Subcutaneous adipose tissue (tissue), 4 donors: ENCODE results near the gene ZFP36L2. TPM values are rescaled to one million over a fixed set of nuclear protein-coding genes. Genes with fewer than 3 reads are reported as not detected.

Experiments
- total RNA-seq, 4 donors: library from RNA; depleted of rRNA; stranded (reverse); fragments of >200 nt; gene quantifications; one replicate each; pipeline ENCODE4 v1.1.0, GENCODE V29; 2016
- TF ChIP-seq, protein P1 (sequence below): fragments of 450-650 bp; IDR thresholded peaks from one replicate; pipeline ENCODE4 v1.5.1; 2016; ENCODE audit warnings: low read depth, mild to moderate bottlenecking, control low read depth, antibody characterized with exemption, moderate library complexity

Gene ZFP36L2
- total RNA-seq, 4 donors from 2014 or later = 124 to 232 (median 141) TPM

DNA sequence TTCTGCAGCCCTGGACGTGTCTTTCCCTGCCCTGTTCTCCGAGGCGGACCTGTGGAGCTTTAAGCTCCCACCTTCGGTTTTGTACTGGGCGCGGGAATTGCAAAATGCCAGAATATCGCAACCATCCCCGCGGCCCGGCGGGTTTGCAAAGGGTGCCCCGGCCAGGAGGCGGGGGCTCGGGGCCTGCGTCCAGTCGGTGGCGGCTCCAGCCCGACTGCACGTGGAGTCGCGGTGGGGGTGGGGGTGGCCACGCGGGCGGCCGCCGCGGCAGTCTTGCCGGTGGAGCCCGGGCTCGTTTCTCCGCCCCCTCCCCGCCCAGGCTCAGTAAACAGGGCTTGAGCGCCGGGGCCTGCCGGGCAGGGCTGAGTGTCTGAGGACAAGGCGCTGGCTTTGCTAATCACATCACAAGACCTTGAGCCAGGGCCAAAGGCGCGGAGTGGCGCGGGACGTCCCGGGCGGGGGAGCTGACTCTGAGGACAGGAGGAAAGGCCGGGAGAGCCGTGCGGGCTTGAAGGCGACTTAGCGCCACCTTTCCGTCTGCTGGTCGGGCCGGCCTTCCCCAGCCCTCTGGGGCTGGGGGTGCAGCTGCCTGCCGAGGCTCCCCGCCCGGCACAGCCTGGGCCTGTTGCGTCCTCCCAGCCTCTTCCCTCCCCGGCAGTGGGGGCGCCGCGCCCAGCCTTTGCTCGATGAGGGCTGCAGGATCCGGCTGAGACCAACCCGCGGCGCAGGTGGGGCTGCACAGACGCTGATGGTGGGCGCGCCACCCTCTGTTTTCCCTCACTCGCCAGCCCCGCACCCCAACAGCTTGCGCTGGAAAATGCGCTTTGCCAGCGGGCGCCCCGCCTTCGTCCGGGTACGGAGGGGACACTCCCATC lies 786 bp upstream of the ZFP36L2 start:
- TF ChIP-seq, protein P1, sequence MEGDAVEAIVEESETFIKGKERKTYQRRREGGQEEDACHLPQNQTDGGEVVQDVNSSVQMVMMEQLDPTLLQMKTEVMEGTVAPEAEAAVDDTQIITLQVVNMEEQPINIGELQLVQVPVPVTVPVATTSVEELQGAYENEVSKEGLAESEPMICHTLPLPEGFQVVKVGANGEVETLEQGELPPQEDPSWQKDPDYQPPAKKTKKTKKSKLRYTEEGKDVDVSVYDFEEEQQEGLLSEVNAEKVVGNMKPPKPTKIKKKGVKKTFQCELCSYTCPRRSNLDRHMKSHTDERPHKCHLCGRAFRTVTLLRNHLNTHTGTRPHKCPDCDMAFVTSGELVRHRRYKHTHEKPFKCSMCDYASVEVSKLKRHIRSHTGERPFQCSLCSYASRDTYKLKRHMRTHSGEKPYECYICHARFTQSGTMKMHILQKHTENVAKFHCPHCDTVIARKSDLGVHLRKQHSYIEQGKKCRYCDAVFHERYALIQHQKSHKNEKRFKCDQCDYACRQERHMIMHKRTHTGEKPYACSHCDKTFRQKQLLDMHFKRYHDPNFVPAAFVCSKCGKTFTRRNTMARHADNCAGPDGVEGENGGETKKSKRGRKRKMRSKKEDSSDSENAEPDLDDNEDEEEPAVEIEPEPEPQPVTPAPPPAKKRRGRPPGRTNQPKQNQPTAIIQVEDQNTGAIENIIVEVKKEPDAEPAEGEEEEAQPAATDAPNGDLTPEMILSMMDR = no peak

GRCh38 chr2:43225788-43226557 lies 433 bp downstream of the ZFP36L2 start:
- TF ChIP-seq, protein P1 = no peak

GRCh38 chr2:43225093-43225787 lies 1.2 kb downstream of the ZFP36L2 start:
- TF ChIP-seq, protein P1 = no peak

DNA sequence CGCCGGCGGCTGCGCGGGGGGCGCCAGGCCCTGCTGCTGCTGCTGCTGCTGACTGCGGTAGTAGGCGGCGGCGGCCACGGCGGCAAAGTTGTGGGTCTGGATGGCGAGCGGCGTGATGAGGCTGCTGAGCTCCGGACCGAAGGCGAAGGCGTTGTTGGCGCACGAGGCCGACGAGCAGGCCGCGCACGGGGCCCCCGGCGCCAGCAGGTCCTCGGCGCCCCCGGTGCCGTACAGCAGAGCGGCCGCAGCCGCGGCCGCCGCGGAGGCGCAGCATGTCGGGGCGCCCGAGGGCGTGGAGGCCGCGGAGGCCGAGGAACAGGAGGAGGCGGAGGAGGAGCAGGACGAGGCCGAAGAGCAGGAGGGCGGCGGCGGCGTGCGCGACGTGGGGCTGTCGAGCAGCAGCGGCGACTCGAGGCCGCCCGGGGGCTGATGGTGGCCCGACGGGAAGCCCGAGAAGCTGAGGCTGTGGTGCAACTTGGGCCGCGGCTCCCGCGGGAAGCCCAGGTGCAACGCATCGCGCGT lies 1.8 kb downstream of the ZFP36L2 start:
- TF ChIP-seq, protein P1 = no peak

GRCh38 chr2:43224131-43224570 lies 2.3 kb downstream of the ZFP36L2 start:
- TF ChIP-seq, protein P1 = no peak

DNA sequence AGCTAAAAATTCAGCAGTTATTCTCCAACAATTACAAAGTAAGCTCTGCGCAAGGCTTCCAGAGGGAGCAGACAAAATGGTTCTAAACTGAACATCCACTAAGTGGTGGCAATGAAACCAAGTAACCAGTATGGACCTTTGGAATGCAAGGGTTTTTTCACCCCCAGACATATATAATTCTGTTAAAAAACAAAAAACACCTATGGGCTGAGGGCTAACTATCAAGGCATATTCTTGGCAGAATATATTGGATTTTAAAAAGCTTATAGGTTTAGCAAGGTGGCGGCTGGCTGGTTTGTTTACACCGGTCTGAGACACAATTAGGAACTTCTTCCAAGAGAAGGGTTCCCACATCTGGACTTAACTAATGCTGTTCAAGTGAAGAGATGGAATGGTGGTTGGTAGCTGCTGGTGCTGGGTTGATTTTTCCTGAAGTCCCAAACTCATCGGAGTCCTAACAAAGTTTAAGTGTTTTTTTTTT lies 2.8 kb downstream of the ZFP36L2 start:
- TF ChIP-seq, protein P1 = no peak
